ENCODE measurements around the gene ADAMTS14.

DNA sequence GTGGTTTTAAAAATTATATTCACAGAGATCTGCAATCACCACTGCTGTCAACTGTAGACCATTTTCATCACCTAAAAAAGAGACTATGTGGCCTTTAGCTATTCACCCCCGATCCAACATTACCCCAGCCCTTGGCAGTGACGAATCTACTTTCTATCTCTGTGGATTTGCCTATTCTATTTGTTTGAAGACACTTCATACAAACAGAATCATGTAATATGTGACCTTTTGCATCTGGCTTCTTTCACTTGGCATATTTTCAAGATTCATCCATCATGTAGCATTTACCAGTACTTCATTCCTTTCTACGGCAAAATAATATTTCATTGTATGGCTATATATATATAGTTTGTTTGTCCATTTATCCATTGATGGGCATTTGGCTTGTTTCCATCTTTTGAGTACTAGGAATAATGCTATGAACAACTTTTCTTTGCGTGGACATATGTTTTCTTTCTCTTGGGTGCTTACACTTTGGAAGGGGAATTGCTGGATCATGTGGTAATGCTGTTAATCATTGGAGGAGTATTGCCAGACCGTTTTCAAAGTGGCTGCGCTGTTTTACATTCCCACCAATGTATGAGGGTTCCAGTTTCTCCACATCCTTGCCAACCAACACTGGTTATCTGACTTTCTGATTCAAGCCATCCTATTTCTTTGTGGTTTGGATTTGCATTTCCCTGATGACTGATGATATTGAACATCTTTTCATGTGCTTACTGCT lies 22.3 kb downstream of the ADAMTS14 start:
- TF ChIP-seq, protein P1, sequence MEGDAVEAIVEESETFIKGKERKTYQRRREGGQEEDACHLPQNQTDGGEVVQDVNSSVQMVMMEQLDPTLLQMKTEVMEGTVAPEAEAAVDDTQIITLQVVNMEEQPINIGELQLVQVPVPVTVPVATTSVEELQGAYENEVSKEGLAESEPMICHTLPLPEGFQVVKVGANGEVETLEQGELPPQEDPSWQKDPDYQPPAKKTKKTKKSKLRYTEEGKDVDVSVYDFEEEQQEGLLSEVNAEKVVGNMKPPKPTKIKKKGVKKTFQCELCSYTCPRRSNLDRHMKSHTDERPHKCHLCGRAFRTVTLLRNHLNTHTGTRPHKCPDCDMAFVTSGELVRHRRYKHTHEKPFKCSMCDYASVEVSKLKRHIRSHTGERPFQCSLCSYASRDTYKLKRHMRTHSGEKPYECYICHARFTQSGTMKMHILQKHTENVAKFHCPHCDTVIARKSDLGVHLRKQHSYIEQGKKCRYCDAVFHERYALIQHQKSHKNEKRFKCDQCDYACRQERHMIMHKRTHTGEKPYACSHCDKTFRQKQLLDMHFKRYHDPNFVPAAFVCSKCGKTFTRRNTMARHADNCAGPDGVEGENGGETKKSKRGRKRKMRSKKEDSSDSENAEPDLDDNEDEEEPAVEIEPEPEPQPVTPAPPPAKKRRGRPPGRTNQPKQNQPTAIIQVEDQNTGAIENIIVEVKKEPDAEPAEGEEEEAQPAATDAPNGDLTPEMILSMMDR (IDR thresholded peaks at IDR 0.05): no peak
- no peak for TF ChIP-seq POLR2A (IDR thresholded peaks at IDR 0.05)

Measured in adrenal gland (tissue), 5 donors.